Astrocyte (in vitro differentiated cells and primary cell): ENCODE results near the gene RNF212. TPM values are rescaled to one million over a fixed set of nuclear protein-coding genes. Genes with fewer than 3 reads are reported as not detected.

Experiments
- DNase-seq: peaks from one replicate; pipeline ENCODE4 v3.0.0-alpha.2; 2010; ENCODE audit warnings: low read depth
- FAIRE-seq: peaks from 2 replicates; lab custom pipeline; 2011; peaks lifted over from hg19 to GRCh38; lab: Jason Lieb, UNC
- H2AFZ ChIP-seq: 2 replicates; pipeline ENCODE4 v1.6.0; 2012; ENCODE audit warnings: low read depth, low read length, inconsistent platforms
- H3K27ac ChIP-seq: 2 replicates; pipeline ENCODE4 v1.5.1; 2011; ENCODE audit warnings: low read depth, low read length, inconsistent platforms
- H3K27me3 ChIP-seq: 2 replicates; pipeline ENCODE4 v1.6.0; 2011; ENCODE audit warnings: low read length, inconsistent platforms; ENCODE audit not compliant: insufficient read depth
- H3K36me3 ChIP-seq: 2 replicates; pipeline ENCODE4 v1.5.1; 2011; ENCODE audit warnings: low read length, inconsistent platforms; ENCODE audit not compliant: insufficient read depth
- H3K4me1 ChIP-seq: 2 replicates; pipeline ENCODE4 v1.5.1; 2011; ENCODE audit warnings: low read length, inconsistent platforms; ENCODE audit not compliant: insufficient read depth
- H3K4me2 ChIP-seq: 2 replicates; pipeline ENCODE4 v1.6.0; 2012; ENCODE audit warnings: low read length, inconsistent platforms
- H3K4me3 ChIP-seq: 2 replicates; pipeline ENCODE4 v1.5.1; 2011; ENCODE audit warnings: low read depth, mild to moderate bottlenecking, low read length, inconsistent platforms; ENCODE audit not compliant: insufficient read depth
- H3K79me2 ChIP-seq: 2 replicates; pipeline ENCODE4 v1.6.0; 2012; ENCODE audit warnings: mild to moderate bottlenecking, low read length, inconsistent platforms; ENCODE audit not compliant: insufficient read depth
- H3K9ac ChIP-seq: 2 replicates; pipeline ENCODE4 v1.6.0; 2012; ENCODE audit warnings: mild to moderate bottlenecking, low read length, inconsistent platforms
- H3K9me3 ChIP-seq: 2 replicates; pipeline ENCODE4 v1.5.1; 2012; ENCODE audit warnings: low read depth, mild to moderate bottlenecking, low read length, inconsistent platforms; ENCODE audit not compliant: insufficient read depth
- H4K20me1 ChIP-seq: 2 replicates; pipeline ENCODE4 v1.6.0; 2012; ENCODE audit warnings: low read length, inconsistent platforms; ENCODE audit not compliant: insufficient read depth
- H3K27ac Mint-ChIP-seq: one replicate; pipeline ENCODE4 v1.8.0; 2021; ENCODE audit warnings: mild to moderate bottlenecking, mixed read lengths; ENCODE audit not compliant: unreplicated experiment
- H3K27me3 Mint-ChIP-seq: one replicate; pipeline ENCODE4 v1.8.0; 2021; ENCODE audit warnings: low read depth, mixed read lengths; ENCODE audit not compliant: unreplicated experiment
- H3K36me3 Mint-ChIP-seq: one replicate; pipeline ENCODE4 v1.8.0; 2021; ENCODE audit warnings: low read depth, mixed read lengths; ENCODE audit not compliant: unreplicated experiment
- H3K4me1 Mint-ChIP-seq: one replicate; pipeline ENCODE4 v1.8.0; 2021; ENCODE audit warnings: low read depth, mixed read lengths; ENCODE audit not compliant: unreplicated experiment
- H3K4me3 Mint-ChIP-seq: one replicate; pipeline ENCODE4 v1.8.0; 2021; ENCODE audit warnings: mild to moderate bottlenecking, moderate library complexity, mixed read lengths; ENCODE audit not compliant: unreplicated experiment
- H3K9me3 Mint-ChIP-seq: one replicate; pipeline ENCODE4 v1.8.0; 2021; ENCODE audit warnings: mild to moderate bottlenecking, mixed read lengths; ENCODE audit not compliant: unreplicated experiment
- EZH2 ChIP-seq: IDR thresholded peaks from 2 replicates; pipeline ENCODE4 v1.6.1; 2012; ENCODE audit warnings: mild to moderate bottlenecking, low read length, inconsistent platforms; ENCODE audit not compliant: insufficient read depth
- total RNA-seq: library from RNA; stranded (reverse); gene quantifications from 2 replicates; pipeline ENCODE4 v1.2.1, GENCODE V29; 2021
- TF ChIP-seq, protein P1 (sequence below): IDR thresholded peaks from 2 replicates; pipeline ENCODE4 v1.5.1; 2011; ENCODE audit warnings: low read depth, mild to moderate bottlenecking, inconsistent platforms, low read length, moderate library complexity; ENCODE audit not compliant: insufficient read depth

RNF212 gene
- total RNA-seq, 1 donor from 2014 or later = 2.2 TPM

GRCh38 chr4:1111259-1111809, 2.0 kb downstream of the RNF212 start:
- peaks cover 27% of the 10 kb centered on the region for H3K27me3 Mint-ChIP-seq
- no peaks in the 10 kb centered on the region for H3K36me3 ChIP-seq

GRCh38 chr4:1109898-1110506, 3.4 kb downstream of the RNF212 start:
- Histone ChIP-seq H3K4me3 (no peak overlapping the region), H3K27ac (no peak overlapping the region), H2AFZ (no peak overlapping the region), H3K9me3 (no peaks in the 10 kb centered on the region), H3K36me3 (no peaks in the 10 kb centered on the region), H3K9ac (no peak overlapping the region), H3K79me2 (no peaks in the 10 kb centered on the region), H4K20me1 (no peaks in the 10 kb centered on the region), H3K27me3 (peaks cover 7% of the 10 kb centered on the region), H3K4me1 (no peaks in the 10 kb centered on the region), H3K4me2 (no peak overlapping the region)
- Mint-ChIP-seq H3K4me3 (no peak overlapping the region), H3K9me3 (peaks cover 2% of the 10 kb centered on the region), H3K27me3 (peaks cover 20% of the 10 kb centered on the region), H3K4me1 (peaks cover 22% of the 10 kb centered on the region), H3K27ac (peak overlapping the region; percentile 44), H3K36me3 (no peaks in the 10 kb centered on the region)
- no peak for FAIRE-seq
- TF ChIP-seq, protein P1, sequence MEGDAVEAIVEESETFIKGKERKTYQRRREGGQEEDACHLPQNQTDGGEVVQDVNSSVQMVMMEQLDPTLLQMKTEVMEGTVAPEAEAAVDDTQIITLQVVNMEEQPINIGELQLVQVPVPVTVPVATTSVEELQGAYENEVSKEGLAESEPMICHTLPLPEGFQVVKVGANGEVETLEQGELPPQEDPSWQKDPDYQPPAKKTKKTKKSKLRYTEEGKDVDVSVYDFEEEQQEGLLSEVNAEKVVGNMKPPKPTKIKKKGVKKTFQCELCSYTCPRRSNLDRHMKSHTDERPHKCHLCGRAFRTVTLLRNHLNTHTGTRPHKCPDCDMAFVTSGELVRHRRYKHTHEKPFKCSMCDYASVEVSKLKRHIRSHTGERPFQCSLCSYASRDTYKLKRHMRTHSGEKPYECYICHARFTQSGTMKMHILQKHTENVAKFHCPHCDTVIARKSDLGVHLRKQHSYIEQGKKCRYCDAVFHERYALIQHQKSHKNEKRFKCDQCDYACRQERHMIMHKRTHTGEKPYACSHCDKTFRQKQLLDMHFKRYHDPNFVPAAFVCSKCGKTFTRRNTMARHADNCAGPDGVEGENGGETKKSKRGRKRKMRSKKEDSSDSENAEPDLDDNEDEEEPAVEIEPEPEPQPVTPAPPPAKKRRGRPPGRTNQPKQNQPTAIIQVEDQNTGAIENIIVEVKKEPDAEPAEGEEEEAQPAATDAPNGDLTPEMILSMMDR = no peak
- TF ChIP-seq EZH2 = no peak
- no peak for DNase-seq

More at GRCh38 chr4:1111259-1111809, 2.0 kb downstream of the RNF212 start:
- H3K79me2 ChIP-seq = no peaks in the 10 kb centered on the region
- DNase-seq (no peak), FAIRE-seq (no peak)
- peaks cover 14% of the 10 kb centered on the region for H3K27me3 ChIP-seq
- H3K4me2 ChIP-seq = no peak overlapping the region
- H3K4me1 ChIP-seq = no peaks in the 10 kb centered on the region
- H2AFZ ChIP-seq = no peak overlapping the region
- Mint-ChIP-seq H3K4me3 (no peak overlapping the region), H3K36me3 (no peaks in the 10 kb centered on the region), H3K9me3 (peaks cover 4% of the 10 kb centered on the region), H3K4me1 (peaks cover 13% of the 10 kb centered on the region), H3K27ac (no peak overlapping the region)
- H3K27ac ChIP-seq = no peak overlapping the region
- no peak overlapping the region for H3K4me3 ChIP-seq
- TF ChIP-seq, protein P1 = no peak
- TF ChIP-seq EZH2 = no peak
- no peak overlapping the region for H3K9ac ChIP-seq
- no peaks in the 10 kb centered on the region for H3K9me3 ChIP-seq
- no peaks in the 10 kb centered on the region for H4K20me1 ChIP-seq

DNA sequence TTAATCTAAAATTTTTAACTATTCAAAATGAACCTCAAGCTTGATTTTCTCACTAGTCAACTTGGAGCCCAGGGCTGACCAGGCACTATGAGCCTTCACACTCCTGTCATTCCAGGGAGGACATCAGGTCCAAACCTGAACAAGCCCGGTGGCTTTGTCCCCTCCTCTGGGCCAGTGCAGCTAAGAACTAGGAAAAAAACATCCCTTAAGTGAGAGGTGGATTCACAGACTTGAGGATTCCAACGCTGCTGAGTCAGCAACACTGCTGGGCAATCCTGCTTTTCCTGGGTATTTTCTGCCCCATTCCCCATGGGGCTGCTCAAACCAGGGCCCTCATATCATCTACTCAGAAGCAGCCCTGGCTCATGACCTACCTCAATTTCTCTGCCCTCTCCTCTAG, 4.0 kb downstream of the RNF212 start:
- no peak overlapping the region for H3K4me3 Mint-ChIP-seq
- no peaks in the 10 kb centered on the region for H4K20me1 ChIP-seq
- peaks cover 2% of the 10 kb centered on the region for H3K9me3 Mint-ChIP-seq
- TF ChIP-seq, protein P1 = no peak
- no peak for TF ChIP-seq EZH2
- DNase-seq = no peak
- H3K4me3 ChIP-seq = no peak overlapping the region
- H3K4me1 Mint-ChIP-seq = peaks cover 22% of the 10 kb centered on the region
- no peak overlapping the region for H3K27ac ChIP-seq
- H3K27me3 ChIP-seq = peaks cover 7% of the 10 kb centered on the region
- H3K27ac Mint-ChIP-seq = peak overlapping the region; percentile 44
- H3K27me3 Mint-ChIP-seq = peaks cover 18% of the 10 kb centered on the region
- H3K36me3 ChIP-seq = no peaks in the 10 kb centered on the region
- no peak overlapping the region for H2AFZ ChIP-seq
- no peaks in the 10 kb centered on the region for H3K4me1 ChIP-seq
- no peak overlapping the region for H3K9ac ChIP-seq
- H3K36me3 Mint-ChIP-seq = no peaks in the 10 kb centered on the region
- no peak overlapping the region for H3K4me2 ChIP-seq
- no peaks in the 10 kb centered on the region for H3K9me3 ChIP-seq
- H3K79me2 ChIP-seq = no peaks in the 10 kb centered on the region
- no peak for FAIRE-seq
